Naive B cell (primary cell): ENCODE results near the gene FAM50A. TPM values are rescaled to one million over a fixed set of nuclear protein-coding genes. Genes with fewer than 3 reads are reported as not detected.
A peak's percentile ranks its signal among the peaks of the same experiment; 100 is the strongest.

Source experiments
- ATAC-seq, 2 donors: fragments of 150-1000 bp; cut with Tn5 transposase; 2 replicates each; pipeline ENCODE4 v1.10.0; 2021; ENCODE audit warnings: low read depth in 2 of 2, mild to moderate bottlenecking in 2 of 2, moderate library complexity in 2 of 2
- DNase-seq: peaks from one replicate; pipeline ENCODE4 v3.0.0; 2022
- H3K27ac Mint-ChIP-seq, 6 donors: one replicate each; pipeline ENCODE4 v1.8.0; 2020 to 2022; ENCODE audit warnings: mild to moderate bottlenecking in 6 of 6, mixed read lengths in 6 of 6, moderate library complexity in 5 of 6, inconsistent platforms in 2 of 6
- H3K27me3 Mint-ChIP-seq, 3 donors: one replicate each; pipeline ENCODE4 v1.8.0; 2021 to 2022; ENCODE audit warnings: mixed read lengths in 3 of 3, mild to moderate bottlenecking in 1 of 3
- H3K36me3 Mint-ChIP-seq, 2 donors: one replicate each; pipeline ENCODE4 v1.8.0; 2020 to 2022; ENCODE audit warnings: mixed read lengths in 2 of 2, inconsistent platforms in 1 of 2, mild to moderate bottlenecking in 1 of 2
- H3K4me1 Mint-ChIP-seq, 3 donors: one replicate each; pipeline ENCODE4 v1.8.0; 2020 to 2022; ENCODE audit warnings: mixed read lengths in 3 of 3, inconsistent platforms in 1 of 3, mild to moderate bottlenecking in 1 of 3, moderate library complexity in 1 of 3
- H3K4me3 Mint-ChIP-seq, 8 donors: one replicate each; pipeline ENCODE4 v1.8.0; 2020 to 2022; ENCODE audit warnings: mild to moderate bottlenecking in 8 of 8, mixed read lengths in 8 of 8, moderate library complexity in 8 of 8, inconsistent platforms in 2 of 8
- H3K9me3 Mint-ChIP-seq, 7 donors: one replicate each; pipeline ENCODE4 v1.8.0; 2020 to 2022; ENCODE audit warnings: mixed read lengths in 7 of 7, mild to moderate bottlenecking in 5 of 7, inconsistent platforms in 2 of 7, moderate library complexity in 1 of 7
- polyA plus RNA-seq, 6 donors: library from polyadenylated mRNA; unstranded; fragments of 300-500 nt; fragmentation: Illumina TruSeq; gene quantifications; one replicate each; pipeline ENCODE4 v1.2.3, GENCODE V29; 2021; ENCODE audit warnings: low read depth in 6 of 6

Gene FAM50A
- polyA plus RNA-seq, 6 donors from 2014 or later: 23.8 to 35.2 (median 28.2) TPM

- ATAC-seq: no peak
- Mint-ChIP-seq H3K27me3 (no peaks in the 10 kb centered on the region), H3K9me3 (peaks cover 0 to 1% (median 0%) of the 10 kb centered on the region in 7 donors), H3K27ac (peak overlapping the region in 4 of 6 donors; percentile 79 to 98 (median 88)), H3K4me3 (peak overlapping the region; percentile 79 to 93 (median 85)), H3K36me3 (no peaks in the 10 kb centered on the region), H3K4me1 (peaks cover 14 to 26% (median 15%) of the 10 kb centered on the region in 3 donors)
- no peak for DNase-seq
These were observed 34.0 kb downstream of the FAM50A start for GRCh38 chrX:154477891-154478477.

DNA sequence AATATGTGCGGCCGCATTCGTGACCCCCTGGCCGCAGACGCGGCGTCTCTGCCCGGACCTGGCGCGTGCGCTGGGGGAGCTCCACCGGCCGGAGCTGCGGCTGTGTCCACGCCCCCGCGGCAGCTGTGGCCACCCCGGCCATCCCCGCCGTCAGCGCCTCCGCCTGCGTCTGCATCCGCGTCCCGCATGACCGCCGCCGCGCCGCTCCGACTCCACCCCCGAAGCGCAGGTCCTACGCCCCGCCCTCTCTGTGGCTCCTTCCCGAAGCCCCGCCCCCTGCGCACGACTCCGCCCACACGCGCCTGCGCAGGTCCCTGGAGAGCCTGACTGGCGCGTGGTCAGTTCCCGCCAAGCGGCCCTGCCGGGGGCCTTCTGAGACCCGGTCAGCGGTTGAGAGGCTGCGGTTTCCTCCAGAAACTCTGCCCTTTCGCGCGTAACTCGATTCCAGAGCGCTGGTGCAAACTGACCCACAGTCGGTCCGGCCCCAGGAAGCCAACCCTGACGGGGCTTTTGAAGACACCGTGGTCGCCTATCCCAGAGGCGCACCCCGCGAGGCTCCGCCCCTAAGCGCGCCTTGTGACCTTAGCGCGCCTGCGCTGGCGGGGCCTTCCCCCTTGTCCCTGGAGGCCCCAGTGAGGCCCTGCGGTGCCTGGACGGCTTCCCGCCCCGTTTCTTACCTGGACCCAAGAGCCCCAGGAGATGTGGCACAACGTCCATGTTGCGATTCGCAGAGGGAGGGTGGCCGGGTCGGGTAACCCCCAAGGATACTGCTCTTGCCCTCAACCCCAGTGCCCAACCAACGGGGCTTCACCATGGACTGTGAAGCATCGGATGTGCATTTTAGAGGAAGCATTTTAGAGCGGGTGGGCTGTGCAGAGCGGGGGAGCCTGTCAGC is 35.0 kb downstream of the FAM50A start, which contains the start of gene LAGE3:
TSS of gene LAGE3 (minus strand) at position 554 of the 895 bp plus-strand sequence. CDS start at position 188, 366 bp downstream.
- H3K4me3 Mint-ChIP-seq: peak within 1 kb of the TSS; percentile 79 to 93 (median 88)
- peaks cover 14 to 26% (median 20%) of the 10 kb centered on the region in 3 donors for H3K4me1 Mint-ChIP-seq
- H3K36me3 Mint-ChIP-seq: no peaks in the 10 kb centered on the region
- peak; percentile 93 for DNase-seq
- H3K27ac Mint-ChIP-seq: peak within 1 kb of the TSS; percentile 94 to 98 (median 97)
- ATAC-seq: peak; percentile 85 to 86
- peaks cover 0 to 1% (median 0%) of the 10 kb centered on the region in 7 donors for H3K9me3 Mint-ChIP-seq
- H3K27me3 Mint-ChIP-seq: no peaks in the 10 kb centered on the region

GRCh38 chrX:154481195-154481594 is 37.3 kb downstream of the FAM50A start:
- ATAC-seq (no peak), DNase-seq (no peak)
- Mint-ChIP-seq H3K9me3 (peaks cover 0 to 1% (median 0%) of the 10 kb centered on the region in 7 donors), H3K27ac (no peak overlapping the region), H3K4me1 (peaks cover 14 to 30% (median 20%) of the 10 kb centered on the region in 3 donors), H3K36me3 (no peaks in the 10 kb centered on the region), H3K4me3 (peak overlapping the region in 2 of 8 donors; percentile 38 to 43), H3K27me3 (no peaks in the 10 kb centered on the region)

- peaks cover 0 to 1% (median 0%) of the 10 kb centered on the region in 7 donors for H3K9me3 Mint-ChIP-seq
- H3K4me3 Mint-ChIP-seq: peak overlapping the region in 3 of 8 donors; percentile 12 to 53 (median 35)
- no peaks in the 10 kb centered on the region for H3K27me3 Mint-ChIP-seq
- ATAC-seq: no peak
- H3K36me3 Mint-ChIP-seq: no peaks in the 10 kb centered on the region
- H3K27ac Mint-ChIP-seq: no peak overlapping the region
- no peak for DNase-seq
- H3K4me1 Mint-ChIP-seq: peaks cover 14 to 29% (median 20%) of the 10 kb centered on the region in 3 donors
These were observed 38.1 kb downstream of the FAM50A start for GRCh38 chrX:154481911-154482601.

DNA sequence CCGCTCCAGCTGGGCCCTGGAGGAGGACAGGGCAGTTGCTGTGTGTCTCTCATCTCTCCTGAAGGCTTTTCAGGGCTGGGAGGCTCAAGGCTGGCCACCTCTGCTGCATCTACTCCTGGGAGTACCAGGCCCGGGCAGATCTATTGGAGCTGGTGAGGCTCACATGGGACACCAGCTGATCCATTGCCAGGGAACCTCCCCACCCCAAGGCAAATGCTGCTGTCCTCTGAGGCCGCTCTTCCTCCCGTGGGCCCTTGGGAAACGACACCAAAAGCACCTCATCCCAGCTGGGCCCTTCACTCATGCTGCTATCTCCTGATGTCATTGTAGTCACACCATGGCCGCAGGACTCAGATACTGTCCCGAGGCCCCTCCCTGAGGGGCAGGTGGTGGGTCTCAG is 38.8 kb downstream of the FAM50A start:
- peaks cover 14 to 29% (median 21%) of the 10 kb centered on the region in 3 donors for H3K4me1 Mint-ChIP-seq
- H3K27me3 Mint-ChIP-seq: no peaks in the 10 kb centered on the region
- peaks cover 0 to 1% (median 0%) of the 10 kb centered on the region in 7 donors for H3K9me3 Mint-ChIP-seq
- ATAC-seq (no peak), DNase-seq (no peak)
- H3K4me3 Mint-ChIP-seq: peak overlapping the region in 1 of 8 donors; percentile 47
- H3K36me3 Mint-ChIP-seq: no peaks in the 10 kb centered on the region
- H3K27ac Mint-ChIP-seq: no peak overlapping the region

- Mint-ChIP-seq H3K36me3 (no peaks in the 10 kb centered on the region), H3K4me3 (peak overlapping the region in 2 of 8 donors; percentile 47 to 72), H3K27ac (peak overlapping the region in 2 of 6 donors; percentile 60 to 78), H3K27me3 (no peaks in the 10 kb centered on the region), H3K9me3 (peaks cover 0 to 1% (median 0%) of the 10 kb centered on the region in 7 donors), H3K4me1 (peaks cover 18 to 30% (median 24%) of the 10 kb centered on the region in 3 donors)
- ATAC-seq: no peak
- DNase-seq: no peak
These were observed 39.4 kb downstream of the FAM50A start for GRCh38 chrX:154483325-154483724.

- ATAC-seq: no peak
- no peak for DNase-seq
- H3K27ac Mint-ChIP-seq: peak overlapping the region in 1 of 6 donors; percentile 72
- H3K36me3 Mint-ChIP-seq: no peaks in the 10 kb centered on the region
- peaks cover 20 to 32% (median 22%) of the 10 kb centered on the region in 3 donors for H3K4me1 Mint-ChIP-seq
- peak overlapping the region in 4 of 8 donors; percentile 32 to 78 (median 53) for H3K4me3 Mint-ChIP-seq
- no peaks in the 10 kb centered on the region for H3K9me3 Mint-ChIP-seq
- no peaks in the 10 kb centered on the region for H3K27me3 Mint-ChIP-seq
These were observed 40.6 kb downstream of the FAM50A start for GRCh38 chrX:154484255-154485149.

DNA sequence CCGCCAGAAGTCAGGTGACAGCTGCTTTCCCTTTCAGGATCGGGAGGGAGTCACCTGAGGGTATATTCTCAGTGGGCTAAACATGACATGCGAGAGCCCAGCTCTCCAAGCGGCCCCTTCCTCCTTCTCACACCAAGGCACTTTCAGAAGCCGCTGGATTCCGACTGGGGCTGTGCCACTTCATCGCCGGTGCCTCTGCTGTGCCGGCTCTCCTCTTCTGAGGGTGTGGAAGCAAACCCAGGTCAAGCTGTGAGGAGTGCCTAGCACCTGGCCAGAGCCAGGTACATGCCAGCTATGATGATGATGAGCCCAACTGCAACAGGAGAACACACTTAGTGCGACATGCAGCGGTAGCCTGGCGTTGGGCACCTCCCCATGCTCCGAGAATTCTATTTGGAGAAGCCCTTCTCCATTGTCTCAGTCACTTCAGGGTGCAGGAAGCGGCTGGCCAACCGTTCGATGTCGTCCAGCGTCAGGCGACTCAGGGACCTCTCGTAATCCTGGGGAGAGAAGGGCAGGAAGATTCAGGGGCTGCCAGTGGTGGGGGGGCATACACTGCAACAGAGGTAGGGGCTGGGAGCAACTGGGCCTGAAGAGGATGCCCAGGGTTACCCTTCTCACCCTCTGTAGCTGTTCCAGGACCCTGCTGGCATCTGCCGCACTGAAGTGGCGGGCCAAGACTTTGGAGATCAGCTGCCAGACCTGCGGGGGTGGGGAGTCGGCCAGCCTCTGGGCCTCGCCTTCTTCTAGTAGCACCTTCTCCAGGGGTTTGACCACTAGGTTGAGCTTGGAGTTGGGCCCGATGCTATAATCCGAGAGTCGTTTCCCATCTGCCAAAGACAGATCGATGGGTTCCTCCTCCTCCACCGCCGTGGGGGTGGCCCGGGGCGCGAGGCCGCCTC is 41.5 kb downstream of the FAM50A start:
- no peaks in the 10 kb centered on the region for H3K27me3 Mint-ChIP-seq
- DNase-seq (no peak), ATAC-seq (no peak)
- no peaks in the 10 kb centered on the region for H3K36me3 Mint-ChIP-seq
- H3K4me1 Mint-ChIP-seq: peaks cover 23 to 32% (median 25%) of the 10 kb centered on the region in 3 donors
- H3K27ac Mint-ChIP-seq: peak overlapping the region in 3 of 6 donors; percentile 47 to 77 (median 66)
- H3K9me3 Mint-ChIP-seq: no peaks in the 10 kb centered on the region
- peak overlapping the region; percentile 58 to 86 (median 72) for H3K4me3 Mint-ChIP-seq

- peak; percentile 33 for DNase-seq
- H3K27ac Mint-ChIP-seq: no peak overlapping the region
- no peak for ATAC-seq
- H3K9me3 Mint-ChIP-seq: peaks cover 0 to 1% (median 0%) of the 10 kb centered on the region in 7 donors
- peaks cover 25 to 36% (median 25%) of the 10 kb centered on the region in 3 donors for H3K4me1 Mint-ChIP-seq
- no peaks in the 10 kb centered on the region for H3K27me3 Mint-ChIP-seq
- H3K36me3 Mint-ChIP-seq: no peaks in the 10 kb centered on the region
- H3K4me3 Mint-ChIP-seq: peak overlapping the region in 3 of 8 donors; percentile 58 to 73 (median 67)
These were observed 42.1 kb downstream of the FAM50A start for GRCh38 chrX:154486052-154486395.

DNA sequence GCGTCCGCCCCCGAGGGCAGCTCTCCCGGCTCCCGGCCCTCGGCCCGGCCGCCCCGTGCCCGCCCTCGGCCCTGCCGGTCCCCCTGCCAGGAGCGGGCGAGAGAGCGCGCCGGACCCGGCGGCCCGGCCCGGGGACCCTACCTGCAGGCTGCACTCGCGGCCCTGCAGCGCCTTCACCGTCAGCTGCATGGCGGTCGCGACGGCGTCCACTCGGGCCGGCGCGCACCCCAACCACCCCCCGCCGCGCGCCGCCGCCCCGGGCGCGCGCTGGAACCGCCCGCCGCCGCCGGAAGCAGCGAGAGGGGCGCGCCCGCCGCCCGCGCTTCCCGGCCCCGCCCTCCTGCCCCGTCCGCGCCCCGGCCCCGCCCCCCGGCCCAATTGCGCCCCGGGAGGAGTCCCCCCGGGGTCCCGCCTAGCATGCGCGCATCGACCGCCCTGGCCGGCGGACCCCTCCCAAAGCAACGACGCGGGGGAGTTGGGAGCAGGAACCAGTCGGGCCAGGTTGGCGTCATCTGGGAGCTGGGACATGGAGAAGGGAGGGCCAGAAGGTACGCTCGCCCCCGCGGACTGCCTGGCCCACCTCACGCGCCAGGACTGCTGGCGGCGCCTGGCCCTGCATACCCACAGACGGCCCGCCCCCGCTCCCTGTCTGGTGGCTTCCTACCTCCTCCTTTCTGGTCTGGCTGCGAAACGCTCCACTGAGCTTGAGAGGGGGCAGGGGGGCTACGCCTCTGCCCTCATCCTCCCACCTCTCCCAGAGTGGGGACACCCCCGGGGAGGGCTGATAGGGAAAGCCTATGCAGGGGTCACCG is 42.7 kb downstream of the FAM50A start, which contains the start of gene UBL4A:
TSS of gene UBL4A (minus strand) at position 220 of the 812 bp plus-strand sequence. CDS start at position 189, 31 bp downstream.
- DNase-seq (peak; percentile 59), ATAC-seq (peak; percentile 18 to 32)
- Mint-ChIP-seq H3K9me3 (peaks cover 0 to 3% (median 0%) of the 10 kb centered on the region in 7 donors), H3K36me3 (no peaks in the 10 kb centered on the region), H3K4me1 (peaks cover 29 to 40% (median 30%) of the 10 kb centered on the region in 3 donors), H3K27ac (peak within 1 kb of the TSS in 5 of 6 donors; percentile 59 to 91 (median 76)), H3K4me3 (peak within 1 kb of the TSS; percentile 73 to 91 (median 89)), H3K27me3 (no peaks in the 10 kb centered on the region)
